ENCODE data around the gene EVA1A. TPM values are rescaled to one million over a fixed set of nuclear protein-coding genes. Genes with fewer than 3 reads are reported as not detected.

Gene EVA1A
- polyA plus RNA-seq, 1 donor: 10.0 TPM

GRCh38 chr2:75573145-75573878, 12.6 kb upstream of the EVA1A start:
- Histone ChIP-seq H3K36me3 (ENCODE audit: control insufficient read depth, insufficient read depth, low read length) (no peaks in the 10 kb centered on the region), H3K27ac (ENCODE audit: low read length) (no peak overlapping the region), H3K9me3 (ENCODE audit: control insufficient read depth, low read depth, low read length) (no peaks in the 10 kb centered on the region), H3K4me1 (ENCODE audit: control insufficient read depth, insufficient read depth, low read length) (peaks cover 31% of the 10 kb centered on the region), H3K27me3 (ENCODE audit: control insufficient read depth, insufficient read depth, low read length) (no peaks in the 10 kb centered on the region), H3K4me3 (ENCODE audit: low read length) (no peak overlapping the region)
- WGBS (ENCODE audit: insufficient coverage, low lambda C conversion rate): no CpG with 5 or more reads among the region's 1 CpG
- no peak for DNase-seq

- H3K4me1 ChIP-seq (ENCODE audit: control insufficient read depth, insufficient read depth, low read length): peaks cover 31% of the 10 kb centered on the region
- no peaks in the 10 kb centered on the region for H3K36me3 ChIP-seq (ENCODE audit: control insufficient read depth, insufficient read depth, low read length)
- no peaks in the 10 kb centered on the region for H3K9me3 ChIP-seq (ENCODE audit: control insufficient read depth, low read depth, low read length)
- no peaks in the 10 kb centered on the region for H3K27me3 ChIP-seq (ENCODE audit: control insufficient read depth, insufficient read depth, low read length)
- H3K4me3 ChIP-seq (ENCODE audit: low read length): no peak overlapping the region
- peak overlapping the region; percentile 91 for H3K27ac ChIP-seq (ENCODE audit: low read length)
- DNase-seq: no peak
- WGBS (ENCODE audit: insufficient coverage, low lambda C conversion rate): 100% methylated on average over 1 of the region's 4 CpGs
These were observed 11.1 kb upstream of the EVA1A start for GRCh38 chr2:75571730-75572430.

- peak overlapping the region; percentile 91 for H3K27ac ChIP-seq (ENCODE audit: low read length)
- peak; percentile 53 to 84 for DNase-seq
These were observed 10.4 kb upstream of the EVA1A start for GRCh38 chr2:75570948-75571729.

GRCh38 chr2:75570024-75570947, 9.5 kb upstream of the EVA1A start:
- no peak overlapping the region for H3K4me3 ChIP-seq (ENCODE audit: low read length)
- peaks cover 31% of the 10 kb centered on the region for H3K4me1 ChIP-seq (ENCODE audit: control insufficient read depth, insufficient read depth, low read length)
- no peak for DNase-seq
- WGBS (ENCODE audit: insufficient coverage, low lambda C conversion rate): 80% methylated on average over 1 of the region's 8 CpGs
- peak overlapping the region; percentile 91 for H3K27ac ChIP-seq (ENCODE audit: low read length)
- no peaks in the 10 kb centered on the region for H3K27me3 ChIP-seq (ENCODE audit: control insufficient read depth, insufficient read depth, low read length)
- no peaks in the 10 kb centered on the region for H3K9me3 ChIP-seq (ENCODE audit: control insufficient read depth, low read depth, low read length)
- H3K36me3 ChIP-seq (ENCODE audit: control insufficient read depth, insufficient read depth, low read length): no peaks in the 10 kb centered on the region

More at GRCh38 chr2:75570948-75571729, 10.4 kb upstream of the EVA1A start:
- Histone ChIP-seq H3K27me3 (ENCODE audit: control insufficient read depth, insufficient read depth, low read length) (no peaks in the 10 kb centered on the region), H3K9me3 (ENCODE audit: control insufficient read depth, low read depth, low read length) (no peaks in the 10 kb centered on the region), H3K4me1 (ENCODE audit: control insufficient read depth, insufficient read depth, low read length) (peaks cover 31% of the 10 kb centered on the region), H3K4me3 (ENCODE audit: low read length) (no peak overlapping the region), H3K36me3 (ENCODE audit: control insufficient read depth, insufficient read depth, low read length) (no peaks in the 10 kb centered on the region)
- 40% methylated on average over 2 of the region's 7 CpGs for WGBS (ENCODE audit: insufficient coverage, low lambda C conversion rate)

- Histone ChIP-seq H3K9me3 (ENCODE audit: control insufficient read depth, low read depth, low read length) (no peaks in the 10 kb centered on the region), H3K4me1 (ENCODE audit: control insufficient read depth, insufficient read depth, low read length) (peaks cover 31% of the 10 kb centered on the region), H3K36me3 (ENCODE audit: control insufficient read depth, insufficient read depth, low read length) (no peaks in the 10 kb centered on the region), H3K27me3 (ENCODE audit: control insufficient read depth, insufficient read depth, low read length) (no peaks in the 10 kb centered on the region), H3K27ac (ENCODE audit: low read length) (no peak overlapping the region), H3K4me3 (ENCODE audit: low read length) (no peak overlapping the region)
- WGBS (ENCODE audit: insufficient coverage, low lambda C conversion rate): 61% methylated on average over 2 of the region's 5 CpGs
- peak in 1 of 2 donors; percentile 35 for DNase-seq
These were observed 8.8 kb upstream of the EVA1A start for GRCh38 chr2:75569546-75569945.

GRCh38 chr2:75568174-75568573, 7.4 kb upstream of the EVA1A start:
- Histone ChIP-seq H3K9me3 (ENCODE audit: control insufficient read depth, low read depth, low read length) (no peaks in the 10 kb centered on the region), H3K4me1 (ENCODE audit: control insufficient read depth, insufficient read depth, low read length) (peaks cover 31% of the 10 kb centered on the region), H3K27ac (ENCODE audit: low read length) (no peak overlapping the region), H3K27me3 (ENCODE audit: control insufficient read depth, insufficient read depth, low read length) (no peaks in the 10 kb centered on the region), H3K36me3 (ENCODE audit: control insufficient read depth, insufficient read depth, low read length) (no peaks in the 10 kb centered on the region), H3K4me3 (ENCODE audit: low read length) (no peak overlapping the region)
- no CpG with 5 or more reads among the region's 1 CpG for WGBS (ENCODE audit: insufficient coverage, low lambda C conversion rate)
- DNase-seq: no peak

GRCh38 chr2:75565472-75566462, 5.0 kb upstream of the EVA1A start:
- 100% methylated on average over 1 of the region's 8 CpGs for WGBS (ENCODE audit: insufficient coverage, low lambda C conversion rate)
- Histone ChIP-seq H3K27me3 (ENCODE audit: control insufficient read depth, insufficient read depth, low read length) (no peaks in the 10 kb centered on the region), H3K4me3 (ENCODE audit: low read length) (no peak overlapping the region), H3K4me1 (ENCODE audit: control insufficient read depth, insufficient read depth, low read length) (peaks cover 32% of the 10 kb centered on the region), H3K36me3 (ENCODE audit: control insufficient read depth, insufficient read depth, low read length) (no peaks in the 10 kb centered on the region), H3K27ac (ENCODE audit: low read length) (no peak overlapping the region), H3K9me3 (ENCODE audit: control insufficient read depth, low read depth, low read length) (no peaks in the 10 kb centered on the region)
- DNase-seq: no peak

- DNase-seq: no peak
- Histone ChIP-seq H3K4me1 (ENCODE audit: control insufficient read depth, insufficient read depth, low read length) (peaks cover 23% of the 10 kb centered on the region), H3K27me3 (ENCODE audit: control insufficient read depth, insufficient read depth, low read length) (no peaks in the 10 kb centered on the region), H3K9me3 (ENCODE audit: control insufficient read depth, low read depth, low read length) (no peaks in the 10 kb centered on the region), H3K36me3 (ENCODE audit: control insufficient read depth, insufficient read depth, low read length) (no peaks in the 10 kb centered on the region), H3K27ac (ENCODE audit: low read length) (no peak overlapping the region), H3K4me3 (ENCODE audit: low read length) (no peak overlapping the region)
- WGBS (ENCODE audit: insufficient coverage, low lambda C conversion rate): no CpG with 5 or more reads among the region's 4 CpGs
These were observed 4.1 kb upstream of the EVA1A start for GRCh38 chr2:75564713-75565359.

Measured in large intestine (tissue), 3 donors.